ENCODE measurements around the gene ATP1A4. TPM values are rescaled to one million over a fixed set of nuclear protein-coding genes. Genes with fewer than 3 reads are reported as not detected.

The ATP1A4 gene
- total RNA-seq, 4 donors from 2014 or later = 0.47 TPM; not detected in 3

- no peak for ATAC-seq
- no peaks in the 10 kb centered on the region for H3K36me3 ChIP-seq
- H3K27me3 ChIP-seq = no peaks in the 10 kb centered on the region
- no peak overlapping the region for H3K27ac ChIP-seq
- no peak overlapping the region for H3K4me3 ChIP-seq
- TF ChIP-seq EP300 (IDR thresholded peaks at IDR 0.05) (no peak), POLR2A (IDR thresholded peaks at IDR 0.05) (no peak), CTCF (IDR thresholded peaks at IDR 0.05) (no peak), POLR2AphosphoS5 (IDR thresholded peaks at IDR 0.05) (no peak)
- H3K4me1 ChIP-seq = peaks cover 0 to 8% (median 2%) of the 10 kb centered on the region in 3 donors
- H3K9me3 ChIP-seq = no peaks in the 10 kb centered on the region
- 86% methylated on average over 3 of the region's 3 CpGs for WGBS, 2 donors (ENCODE audit: low coverage in 1 of 2)
These were observed 3.3 kb upstream of the ATP1A4 start for GRCh38 chr1:160148121-160148520.

GRCh38 chr1:160149233-160149632, 2.2 kb upstream of the ATP1A4 start:
- H3K27me3 ChIP-seq = no peaks in the 10 kb centered on the region
- H3K27ac ChIP-seq = no peak overlapping the region
- no peaks in the 10 kb centered on the region for H3K9me3 ChIP-seq
- ATAC-seq = no peak
- peaks cover 0 to 8% (median 2%) of the 10 kb centered on the region in 3 donors for H3K4me1 ChIP-seq
- H3K36me3 ChIP-seq = no peaks in the 10 kb centered on the region
- TF ChIP-seq POLR2A (IDR thresholded peaks at IDR 0.05) = no peak
- no peak for TF ChIP-seq POLR2AphosphoS5 (IDR thresholded peaks at IDR 0.05)
- TF ChIP-seq CTCF (IDR thresholded peaks at IDR 0.05) = no peak
- H3K4me3 ChIP-seq = no peak overlapping the region

- TF ChIP-seq CTCF (IDR thresholded peaks at IDR 0.05) (no peak), POLR2A (IDR thresholded peaks at IDR 0.05) (no peak), POLR2AphosphoS5 (IDR thresholded peaks at IDR 0.05) (no peak), EP300 (IDR thresholded peaks at IDR 0.05) (no peak)
- no peak overlapping the region for H3K27ac ChIP-seq
- WGBS, 2 donors (ENCODE audit: low coverage in 1 of 2) = 44 to 50% methylated on average over 1 to 2 of the region's 2 CpGs
These were observed 1.7 kb upstream of the ATP1A4 start for GRCh38 chr1:160149716-160150115.

GRCh38 chr1:160154790-160155189, 3.4 kb downstream of the ATP1A4 start:
- no peaks in the 10 kb centered on the region for H3K36me3 ChIP-seq
- peaks cover 0 to 3% (median 0%) of the 10 kb centered on the region in 3 donors for H3K4me1 ChIP-seq
- WGBS, 2 donors (ENCODE audit: low coverage in 1 of 2) = 75 to 78% methylated on average over 1 to 3 of the region's 3 CpGs
- TF ChIP-seq CTCF (IDR thresholded peaks at IDR 0.05) (no peak), POLR2AphosphoS5 (IDR thresholded peaks at IDR 0.05) (no peak), POLR2A (IDR thresholded peaks at IDR 0.05) (no peak), EP300 (IDR thresholded peaks at IDR 0.05) (no peak)
- H3K9me3 ChIP-seq = no peaks in the 10 kb centered on the region
- no peak overlapping the region for H3K4me3 ChIP-seq
- ATAC-seq = no peak
- no peaks in the 10 kb centered on the region for H3K27me3 ChIP-seq
- no peak overlapping the region for H3K27ac ChIP-seq

More at GRCh38 chr1:160149716-160150115, 1.7 kb upstream of the ATP1A4 start:
- Histone ChIP-seq H3K27me3 (no peaks in the 10 kb centered on the region), H3K4me3 (no peak overlapping the region), H3K4me1 (peaks cover 0 to 8% (median 2%) of the 10 kb centered on the region in 3 donors), H3K36me3 (no peaks in the 10 kb centered on the region), H3K9me3 (no peaks in the 10 kb centered on the region)
- ATAC-seq = no peak

GRCh38 chr1:160156361-160156760, 5.0 kb downstream of the ATP1A4 start:
- WGBS, 2 donors (ENCODE audit: low coverage in 1 of 2) = 57 to 59% methylated on average over 1 to 4 of the region's 5 CpGs
- no peaks in the 10 kb centered on the region for H3K27me3 ChIP-seq
- H3K4me1 ChIP-seq = no peaks in the 10 kb centered on the region
- H3K9me3 ChIP-seq = no peaks in the 10 kb centered on the region
- no peak overlapping the region for H3K4me3 ChIP-seq
- ATAC-seq = no peak
- no peak overlapping the region for H3K27ac ChIP-seq
- H3K36me3 ChIP-seq = no peaks in the 10 kb centered on the region
- TF ChIP-seq POLR2A (IDR thresholded peaks at IDR 0.05) (no peak), EP300 (IDR thresholded peaks at IDR 0.05) (no peak), CTCF (IDR thresholded peaks at IDR 0.05) (no peak), POLR2AphosphoS5 (IDR thresholded peaks at IDR 0.05) (no peak)

Measured in gastroesophageal sphincter (tissue), 4 donors.